ENCODE measurements around the gene TPST1.
"Not testable (repeated sequence)": the region's sequence is repeated elsewhere in the genome, so short reads cannot be mapped to it uniquely, and the experiment has no call there.

The TPST1 gene

DNA sequence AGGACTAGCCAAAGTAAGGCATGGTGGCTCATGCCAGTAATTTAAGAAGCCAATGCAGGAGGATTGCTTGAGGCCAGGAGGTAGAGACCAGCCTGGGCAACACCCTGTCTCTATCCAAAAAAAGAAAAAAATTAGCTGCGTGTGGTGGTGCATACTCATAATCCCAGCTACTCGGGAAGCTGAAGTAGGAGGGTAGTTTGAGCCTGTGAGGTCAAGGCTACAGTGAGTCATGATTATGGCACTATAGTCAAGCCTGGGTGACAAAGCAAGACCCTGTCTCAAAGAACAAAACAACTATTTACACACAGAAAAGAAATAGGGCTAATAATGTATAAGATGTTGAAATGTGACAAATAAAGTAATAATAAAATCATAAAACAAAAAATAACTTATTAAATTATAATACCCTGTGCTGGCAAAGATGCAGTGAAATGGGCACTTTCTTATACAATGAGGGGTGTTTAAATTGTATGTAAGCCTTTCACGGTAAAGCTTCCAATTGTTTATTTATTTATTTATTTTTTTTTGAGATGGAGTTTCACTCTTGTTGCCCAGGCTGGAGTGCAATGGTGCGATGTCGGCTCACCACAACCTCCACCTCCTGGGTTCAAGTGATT, 175.2 kb downstream of the TPST1 start:
- no peak for DNase-seq

DNA sequence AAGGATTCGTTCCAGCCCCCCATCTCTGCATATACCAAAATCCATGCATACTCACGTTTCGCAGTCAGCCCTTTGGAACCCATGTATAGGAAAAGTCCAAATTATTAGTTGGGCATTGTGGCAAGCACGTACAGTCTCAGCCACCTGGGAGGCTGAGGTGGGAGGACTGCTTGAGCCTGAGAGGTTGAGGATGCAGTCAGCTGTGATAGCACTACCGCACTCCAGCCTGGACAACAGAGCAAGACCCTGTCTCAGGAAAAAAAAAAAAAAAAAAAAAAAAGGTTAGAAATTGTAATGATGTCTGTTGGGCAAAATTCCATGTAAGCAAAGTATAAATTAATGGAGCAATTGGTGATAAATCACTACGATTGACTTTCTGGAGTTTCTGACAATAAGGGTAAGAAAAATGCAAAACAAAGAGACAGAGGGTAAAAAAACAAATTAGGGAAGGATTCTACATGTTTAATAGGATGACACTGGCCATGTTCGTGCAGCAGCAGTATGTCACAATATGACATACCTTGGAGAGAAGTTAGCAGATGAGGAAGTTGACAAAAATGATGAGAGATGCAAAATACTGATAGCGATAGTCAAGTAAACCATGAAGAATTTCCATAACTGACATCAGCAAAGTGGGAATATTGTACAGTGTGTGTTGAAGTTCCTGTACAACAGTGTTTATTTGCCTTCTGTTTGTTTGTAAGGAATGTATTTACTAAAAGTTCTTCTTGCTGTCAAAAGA, 177.2 kb downstream of the TPST1 start:
- DNase-seq = not testable (repeated sequence)

GRCh38 chr7:66385191-66385905, 180.2 kb downstream of the TPST1 start:
- DNase-seq = not testable (repeated sequence)

DNA sequence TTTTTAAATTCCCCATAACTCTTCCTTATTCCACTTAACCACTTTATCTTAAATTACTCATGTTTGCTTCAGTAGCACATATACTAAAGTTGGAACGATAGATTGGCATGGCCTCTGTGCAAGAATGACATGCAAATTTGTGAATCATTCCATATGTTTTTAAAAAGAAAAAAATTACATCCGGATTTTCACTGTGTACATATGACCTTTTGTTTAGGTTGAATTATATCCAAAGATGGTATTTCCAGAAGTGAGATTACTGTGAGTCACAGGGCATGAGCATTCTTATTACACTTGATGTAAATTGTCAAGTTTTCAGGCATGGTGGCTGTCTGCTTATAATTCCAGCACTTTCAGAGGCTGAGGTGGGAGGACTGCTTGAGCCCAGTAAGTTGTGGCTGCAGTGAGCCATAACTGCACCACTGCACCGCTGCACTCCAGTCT, 190.0 kb downstream of the TPST1 start:
- DNase-seq = peak; percentile 86

- not testable (repeated sequence) for DNase-seq
Observed at GRCh38 chr7:66396052-66396451, 190.9 kb downstream of the TPST1 start.

DNA sequence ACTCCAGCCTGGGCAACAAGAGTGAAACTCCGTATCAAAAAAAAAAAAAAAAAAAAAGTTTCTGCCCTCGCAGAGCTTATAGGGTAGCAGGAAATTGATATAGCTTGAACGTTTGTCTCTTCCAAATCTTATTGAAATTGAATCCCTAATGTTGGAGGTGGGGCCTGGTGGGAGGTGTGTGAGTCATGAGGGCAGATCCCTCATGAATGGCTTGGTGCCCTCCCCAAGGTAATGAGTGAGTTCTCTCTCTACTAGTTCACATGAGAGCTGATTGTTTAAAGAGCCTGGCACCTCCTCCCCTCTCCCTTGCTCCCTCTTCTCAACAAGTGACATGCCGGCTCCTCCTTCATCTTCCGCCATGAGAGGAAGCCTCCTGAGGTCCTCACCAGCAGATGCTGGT, 193.7 kb downstream of the TPST1 start:
- DNase-seq = not testable (repeated sequence)

GRCh38 chr7:66399566-66399965, 194.4 kb downstream of the TPST1 start:
- DNase-seq = peak; percentile 38

- no peak for DNase-seq
Observed at GRCh38 chr7:66400400-66400799, 195.3 kb downstream of the TPST1 start.

GRCh38 chr7:66401126-66401525, 196.0 kb downstream of the TPST1 start:
- DNase-seq = not testable (repeated sequence)

DNA sequence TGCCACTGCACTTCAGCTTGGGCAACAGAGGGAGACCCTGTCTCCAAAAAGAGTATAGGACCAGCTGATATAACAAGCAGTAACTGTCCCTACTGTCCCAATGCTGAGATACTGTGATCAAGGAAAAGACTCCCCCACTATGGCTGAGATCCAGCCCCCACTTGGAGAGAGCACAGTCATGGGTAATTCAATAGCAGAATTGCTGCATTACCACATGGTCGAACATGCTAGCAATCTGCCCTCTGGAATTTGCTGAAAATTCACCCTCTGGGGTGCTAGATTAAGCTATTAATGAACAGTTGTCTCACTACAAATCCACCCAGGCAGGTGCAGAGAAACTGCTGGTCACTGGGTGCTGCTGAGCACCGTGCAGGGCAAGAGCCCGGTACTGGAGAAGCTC, 196.8 kb downstream of the TPST1 start:
- DNase-seq = not testable (repeated sequence)

DNA sequence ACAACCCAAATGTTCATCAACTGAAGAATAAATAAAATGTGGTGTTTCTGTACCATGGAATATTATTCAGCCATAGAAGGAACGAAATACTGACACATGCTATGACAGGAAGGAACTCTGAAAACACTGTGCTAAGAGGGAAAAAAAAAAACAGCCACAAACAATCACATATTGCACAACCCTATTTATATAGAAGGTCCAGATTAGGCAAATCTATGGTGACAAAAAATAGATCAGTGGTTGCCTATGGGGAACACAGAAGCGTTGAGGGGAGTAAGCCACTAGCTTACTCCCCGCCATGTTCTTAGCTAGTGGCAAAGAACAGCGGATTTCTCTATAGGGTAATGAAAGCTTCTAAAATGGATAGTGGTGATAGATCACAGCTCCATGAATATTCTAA, 198.4 kb downstream of the TPST1 start:
- DNase-seq = no peak

DNA sequence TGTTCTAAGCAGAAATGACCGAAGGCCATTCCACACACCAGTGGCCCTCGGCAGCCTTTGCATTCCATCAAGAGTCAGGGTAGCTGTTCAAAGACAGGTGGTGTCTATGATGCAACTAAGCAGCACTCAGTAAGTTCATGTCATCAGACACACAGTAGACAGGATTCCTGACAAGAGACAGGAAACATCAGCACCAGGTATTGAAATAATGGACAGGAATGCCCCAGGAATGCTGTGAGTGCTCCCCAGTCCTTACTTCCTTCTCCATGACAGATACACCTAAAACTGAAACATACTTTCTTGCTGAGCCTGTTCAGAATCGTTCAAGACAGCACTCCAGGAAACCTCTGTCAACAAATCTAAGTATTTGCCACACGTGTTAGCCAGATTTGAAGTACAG, 204.4 kb downstream of the TPST1 start:
- DNase-seq = peak; percentile 21
